ENCODE measurements around the gene TGFBI.

DNA sequence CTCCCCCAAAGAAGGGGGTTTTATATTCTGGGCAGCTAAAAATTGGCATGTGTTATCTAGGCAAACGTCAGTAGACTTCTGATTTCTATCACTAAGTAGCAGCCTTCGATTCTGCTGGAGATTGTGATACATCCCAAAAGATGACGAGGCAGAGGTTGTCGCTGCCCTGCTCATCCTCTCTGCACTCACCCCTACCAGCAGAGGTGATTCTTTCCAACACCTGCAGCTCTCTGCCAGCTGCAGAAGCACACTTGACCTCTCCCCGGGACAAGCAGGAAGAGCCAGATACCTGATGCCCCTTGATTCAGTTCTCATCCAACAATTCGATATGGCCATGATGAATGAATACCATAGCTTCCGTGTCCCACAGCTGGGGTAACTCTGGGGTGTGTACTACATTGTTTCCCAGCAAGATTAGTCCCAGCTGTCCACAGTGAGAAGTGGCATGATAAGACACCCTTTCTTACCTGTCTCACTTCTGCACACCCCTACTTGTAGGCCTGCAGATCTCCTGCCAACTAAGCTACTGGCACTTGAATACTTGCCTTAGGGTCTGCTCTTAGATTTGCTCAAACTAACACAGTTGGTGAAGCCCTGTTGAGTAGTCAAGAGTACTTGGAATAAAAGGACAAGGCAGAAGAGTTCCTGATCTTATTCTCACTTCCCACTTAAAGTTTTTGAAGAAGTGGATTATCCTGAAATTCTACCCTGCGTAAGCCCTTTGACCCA lies 66.3 kb downstream of the TGFBI start:
- TF ChIP-seq, protein P1, sequence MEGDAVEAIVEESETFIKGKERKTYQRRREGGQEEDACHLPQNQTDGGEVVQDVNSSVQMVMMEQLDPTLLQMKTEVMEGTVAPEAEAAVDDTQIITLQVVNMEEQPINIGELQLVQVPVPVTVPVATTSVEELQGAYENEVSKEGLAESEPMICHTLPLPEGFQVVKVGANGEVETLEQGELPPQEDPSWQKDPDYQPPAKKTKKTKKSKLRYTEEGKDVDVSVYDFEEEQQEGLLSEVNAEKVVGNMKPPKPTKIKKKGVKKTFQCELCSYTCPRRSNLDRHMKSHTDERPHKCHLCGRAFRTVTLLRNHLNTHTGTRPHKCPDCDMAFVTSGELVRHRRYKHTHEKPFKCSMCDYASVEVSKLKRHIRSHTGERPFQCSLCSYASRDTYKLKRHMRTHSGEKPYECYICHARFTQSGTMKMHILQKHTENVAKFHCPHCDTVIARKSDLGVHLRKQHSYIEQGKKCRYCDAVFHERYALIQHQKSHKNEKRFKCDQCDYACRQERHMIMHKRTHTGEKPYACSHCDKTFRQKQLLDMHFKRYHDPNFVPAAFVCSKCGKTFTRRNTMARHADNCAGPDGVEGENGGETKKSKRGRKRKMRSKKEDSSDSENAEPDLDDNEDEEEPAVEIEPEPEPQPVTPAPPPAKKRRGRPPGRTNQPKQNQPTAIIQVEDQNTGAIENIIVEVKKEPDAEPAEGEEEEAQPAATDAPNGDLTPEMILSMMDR (IDR thresholded peaks at IDR 0.05), result peak in 1 of 6 experiments; percentile 8
- TF ChIP-seq POLR2A (IDR thresholded peaks at IDR 0.05), result no peak

Data from thyroid gland (tissue), 4 donors.